GM21825 (cell line): ENCODE results near the gene CIDEC.

Source experiments
- ATAC-seq: cut with Tn5 transposase; IDR thresholded peaks from one replicate; pipeline ENCODE4 v1.9.1; 2021; ENCODE audit warnings: mild to moderate bottlenecking, moderate library complexity; ENCODE audit not compliant: unreplicated experiment

The CIDEC gene

GRCh38 chr3:9879830-9880549 is at the start of gene CIDEC:
Gene CIDEC, minus strand, starts transcription at chr3:9880253. Its CDS starts 1,767 bp downstream, at chr3:9878486.
- ATAC-seq, result no peak

DNA sequence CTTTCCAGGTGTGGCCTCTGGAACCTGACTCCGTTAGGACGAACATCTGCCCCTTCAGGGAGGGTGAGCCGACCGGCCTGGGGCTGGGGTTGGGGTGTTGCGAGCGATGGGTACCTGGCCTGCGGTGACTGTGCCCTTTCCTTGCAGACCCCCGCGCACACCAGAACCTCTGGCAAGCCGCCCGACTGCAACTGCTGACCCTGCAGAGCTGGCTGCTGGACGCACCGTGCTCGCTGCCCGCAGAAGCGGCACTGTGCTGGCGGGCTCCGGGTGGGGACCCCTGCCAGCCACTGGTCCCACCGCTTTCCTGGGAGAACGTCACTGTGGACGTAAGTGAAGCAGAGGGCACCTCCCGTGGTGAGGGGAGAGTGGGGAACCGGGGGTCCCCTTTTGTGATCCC is 48.1 kb upstream of the CIDEC start:
- ATAC-seq, result no peak

DNA sequence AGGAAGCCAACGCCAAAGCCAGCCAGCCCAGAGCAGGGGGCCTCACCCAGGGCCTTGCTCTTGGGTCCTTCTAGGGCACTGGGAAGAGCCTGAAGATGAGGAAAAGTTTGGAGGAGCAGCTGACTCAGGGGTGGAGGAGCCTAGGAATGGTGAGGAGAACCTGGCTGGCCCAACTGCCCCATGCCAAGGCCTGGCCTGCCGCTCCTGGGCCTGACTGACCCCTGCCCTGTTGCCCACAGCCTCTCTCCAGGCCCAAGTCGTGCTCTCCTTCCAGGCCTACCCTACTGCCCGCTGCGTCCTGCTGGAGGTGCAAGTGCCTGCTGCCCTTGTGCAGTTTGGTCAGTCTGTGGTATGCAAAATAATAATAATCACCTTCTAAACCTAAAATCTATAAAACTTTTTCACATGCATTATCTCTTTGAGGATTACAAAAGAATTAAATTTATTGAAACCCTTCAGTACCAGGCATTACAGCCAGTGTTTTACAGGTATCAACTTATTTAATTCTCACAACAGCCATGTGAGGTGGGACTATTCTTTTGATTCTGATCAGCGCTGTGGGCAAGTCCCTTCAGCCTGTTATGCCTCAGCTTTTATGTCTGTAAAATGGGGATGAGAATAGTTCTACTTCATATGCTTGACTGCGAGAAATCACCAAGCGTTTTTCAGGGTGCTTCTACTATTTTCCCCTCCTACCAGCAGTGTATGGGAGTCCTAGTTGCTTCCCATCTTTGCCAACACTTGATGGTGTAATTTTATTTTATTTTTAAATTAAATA is 38.4 kb upstream of the CIDEC start:
- no peak for ATAC-seq

DNA sequence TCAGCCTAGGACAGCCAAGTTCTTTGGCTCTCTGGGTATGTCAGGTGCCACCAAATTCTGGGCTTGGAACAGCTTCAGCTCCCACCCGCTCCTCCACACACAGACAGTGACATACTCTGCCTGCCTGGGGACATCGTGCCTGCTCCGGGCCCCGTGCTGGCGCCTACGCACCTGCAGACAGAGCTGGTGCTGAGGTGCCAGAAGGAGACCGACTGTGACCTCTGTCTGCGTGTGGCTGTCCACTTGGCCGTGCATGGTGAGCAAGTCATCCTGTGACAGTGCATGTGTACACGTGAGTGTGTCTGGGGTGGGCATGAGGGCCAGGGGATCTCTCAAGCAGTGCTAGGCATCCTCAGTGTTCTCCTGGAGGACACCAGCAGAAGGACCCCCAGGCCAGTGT is 37.8 kb upstream of the CIDEC start:
- no peak for ATAC-seq

DNA sequence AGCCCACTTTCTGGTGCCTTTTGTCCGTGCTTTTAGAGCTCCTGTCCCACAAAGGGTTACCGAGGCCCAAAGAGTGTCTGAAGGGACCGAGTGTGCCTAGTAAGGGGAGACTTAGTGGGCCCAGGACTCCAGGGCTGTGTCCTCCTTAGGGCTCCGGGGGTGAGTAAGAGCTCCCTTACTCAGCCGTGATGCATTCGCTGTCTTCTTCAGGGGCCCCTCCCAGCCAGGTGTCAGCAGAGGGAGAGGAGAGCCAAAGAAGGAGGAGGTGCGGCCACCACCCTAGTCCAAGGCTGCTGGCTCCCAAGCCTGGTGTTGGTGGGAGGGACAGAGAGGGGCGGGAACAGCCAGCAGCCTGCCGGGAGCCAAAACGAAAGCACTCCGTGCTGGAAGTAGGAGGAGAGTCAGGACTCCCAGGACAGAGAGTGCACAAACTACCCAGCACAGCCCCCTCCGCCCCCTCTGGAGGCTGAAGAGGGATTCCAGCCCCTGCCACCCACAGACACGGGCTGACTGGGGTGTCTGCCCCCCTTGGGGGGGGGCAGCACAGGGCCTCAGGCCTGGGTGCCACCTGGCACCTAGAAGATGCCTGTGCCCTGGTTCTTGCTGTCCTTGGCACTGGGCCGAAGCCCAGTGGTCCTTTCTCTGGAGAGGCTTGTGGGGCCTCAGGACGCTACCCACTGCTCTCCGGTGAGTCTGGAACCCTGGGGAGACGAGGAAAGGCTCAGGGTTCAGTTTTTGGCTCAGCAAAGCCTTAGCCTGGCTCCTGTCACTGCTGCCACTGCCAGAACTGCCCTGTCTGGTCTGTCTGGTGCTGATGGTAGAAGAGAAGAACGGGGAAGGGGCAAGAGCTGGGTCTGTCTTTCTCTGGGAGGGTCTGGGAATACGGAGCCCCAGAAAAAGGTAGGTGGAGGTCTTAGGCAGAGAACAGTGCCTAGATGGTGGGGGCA is 37.0 kb upstream of the CIDEC start, which contains the start of gene IL17RC:
TSS of gene IL17RC (plus strand) at position 365 of the 947 bp plus-strand sequence. CDS start at position 583, 218 bp downstream.
- ATAC-seq, result no peak

DNA sequence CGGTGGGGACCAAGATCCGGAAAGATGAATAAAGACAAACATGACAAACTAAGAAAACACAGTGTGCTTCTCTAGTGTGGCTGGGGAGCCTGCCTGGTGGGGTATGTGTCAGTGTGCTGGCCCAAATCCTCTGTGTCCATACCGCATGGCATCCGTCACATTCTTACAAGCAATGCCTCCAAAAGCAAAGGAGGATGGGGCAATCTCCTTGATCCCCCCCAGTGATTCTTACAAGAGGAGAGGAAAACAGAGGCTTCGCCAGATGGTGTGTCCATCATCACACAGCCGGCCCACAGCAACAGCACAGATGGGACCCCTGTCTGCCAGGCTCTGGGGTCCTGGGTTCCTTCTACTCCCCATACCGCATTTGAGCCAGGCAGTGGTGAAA is 36.3 kb upstream of the CIDEC start:
- ATAC-seq, result no peak

DNA sequence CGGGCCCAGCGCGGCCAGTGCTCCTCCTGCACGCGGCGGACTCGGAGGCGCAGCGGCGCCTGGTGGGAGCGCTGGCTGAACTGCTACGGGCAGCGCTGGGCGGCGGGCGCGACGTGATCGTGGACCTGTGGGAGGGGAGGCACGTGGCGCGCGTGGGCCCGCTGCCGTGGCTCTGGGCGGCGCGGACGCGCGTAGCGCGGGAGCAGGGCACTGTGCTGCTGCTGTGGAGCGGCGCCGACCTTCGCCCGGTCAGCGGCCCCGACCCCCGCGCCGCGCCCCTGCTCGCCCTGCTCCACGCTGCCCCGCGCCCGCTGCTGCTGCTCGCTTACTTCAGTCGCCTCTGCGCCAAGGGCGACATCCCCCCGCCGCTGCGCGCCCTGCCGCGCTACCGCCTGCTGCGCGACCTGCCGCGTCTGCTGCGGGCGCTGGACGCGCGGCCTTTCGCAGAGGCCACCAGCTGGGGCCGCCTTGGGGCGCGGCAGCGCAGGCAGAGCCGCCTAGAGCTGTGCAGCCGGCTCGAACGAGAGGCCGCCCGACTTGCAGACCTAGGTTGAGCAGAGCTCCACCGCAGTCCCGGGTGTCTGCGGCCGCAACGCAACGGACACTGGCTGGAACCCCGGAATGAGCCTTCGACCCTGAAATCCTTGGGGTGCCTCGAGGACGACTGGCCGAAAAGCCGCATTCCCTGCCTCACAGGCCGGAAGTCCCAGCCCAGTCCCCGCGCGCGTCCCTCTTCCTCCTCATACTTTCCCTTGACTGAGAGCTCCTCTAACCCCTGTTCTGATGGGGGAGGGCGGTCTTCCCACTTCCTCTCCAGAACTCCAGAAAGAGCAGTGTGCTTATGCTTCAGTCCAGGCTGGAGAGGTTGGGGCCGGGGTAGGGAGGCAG is 35.4 kb upstream of the CIDEC start:
- no peak for ATAC-seq

GRCh38 chr3:9914559-9915253 is 34.7 kb upstream of the CIDEC start:
- ATAC-seq, result no peak

GRCh38 chr3:9914011-9914410 is 34.0 kb upstream of the CIDEC start:
- ATAC-seq, result no peak

DNA sequence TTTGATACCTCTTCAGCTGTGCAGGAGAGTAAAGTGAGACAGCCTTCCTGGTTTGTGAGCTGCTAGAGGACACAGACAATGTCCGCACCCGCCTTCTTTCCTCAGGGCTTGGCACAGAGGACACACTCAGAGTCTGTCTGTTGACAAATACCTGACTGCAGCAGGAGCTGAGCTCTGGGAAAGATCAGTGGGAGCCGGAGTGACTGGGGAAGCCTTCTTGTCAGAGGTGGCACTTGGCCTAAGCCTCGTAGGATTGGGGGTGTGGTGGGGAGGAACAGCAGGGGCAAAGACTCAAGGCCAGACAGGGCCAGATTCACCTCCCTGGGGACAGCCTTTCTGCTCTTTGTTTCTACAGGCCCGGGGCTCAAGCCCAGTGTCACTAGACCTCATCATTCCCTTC is 33.5 kb upstream of the CIDEC start:
- no peak for ATAC-seq

DNA sequence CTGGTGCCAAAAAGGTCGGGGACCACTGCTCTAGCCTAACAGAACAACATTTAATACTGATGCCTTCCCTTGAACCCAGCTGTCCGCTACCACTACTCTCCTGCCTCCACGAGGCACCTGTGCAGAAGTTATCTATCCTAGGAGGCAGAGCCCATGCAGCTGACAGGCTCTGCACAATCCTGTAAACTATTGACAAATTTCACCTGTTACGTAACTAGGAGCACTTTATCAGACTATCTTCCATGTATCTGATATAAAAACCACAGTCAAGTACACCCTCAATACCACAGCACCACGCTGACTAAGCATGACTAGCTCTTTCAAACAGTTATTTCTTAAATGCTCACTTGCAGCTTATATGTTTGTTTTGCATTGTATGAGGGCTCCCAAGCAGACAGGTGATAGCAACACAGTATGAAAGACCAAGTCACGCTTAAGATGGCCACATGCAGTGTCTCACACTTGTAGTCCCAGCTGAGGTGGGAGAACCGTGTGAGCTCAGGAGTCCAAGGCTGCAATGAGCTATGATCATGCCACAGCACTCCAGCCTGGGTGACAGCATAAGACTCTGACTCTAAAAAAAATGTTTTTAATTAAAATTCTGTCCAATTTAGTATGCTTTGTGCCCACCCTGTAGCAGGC is 32.4 kb upstream of the CIDEC start:
- no peak for ATAC-seq

GRCh38 chr3:9911863-9912262 is 31.8 kb upstream of the CIDEC start:
- ATAC-seq, result no peak

- ATAC-seq, result no peak
Measured at GRCh38 chr3:9909221-9910013, 29.4 kb upstream of the CIDEC start.

- ATAC-seq, result no peak
Measured at GRCh38 chr3:9908286-9908685, 28.2 kb upstream of the CIDEC start.

DNA sequence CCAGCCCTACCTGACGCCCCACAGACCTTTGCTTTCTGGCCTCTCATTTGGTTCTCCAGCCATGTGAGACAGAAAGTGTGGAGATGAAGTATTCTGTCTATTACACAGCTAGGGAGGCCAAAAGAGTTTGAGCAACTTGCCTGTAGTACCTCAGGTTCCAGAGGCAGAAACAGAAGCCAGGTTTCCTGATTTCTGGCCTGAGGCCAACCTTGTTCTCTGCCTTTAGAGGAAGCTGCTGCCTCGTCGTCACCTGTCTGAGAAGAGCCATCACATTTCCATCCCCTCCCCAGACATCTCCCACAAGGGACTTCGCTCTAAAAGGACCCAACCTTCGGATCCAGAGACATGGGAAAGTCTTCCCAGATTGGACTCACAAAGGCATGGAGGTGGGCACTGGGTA is 26.4 kb upstream of the CIDEC start:
- no peak for ATAC-seq

DNA sequence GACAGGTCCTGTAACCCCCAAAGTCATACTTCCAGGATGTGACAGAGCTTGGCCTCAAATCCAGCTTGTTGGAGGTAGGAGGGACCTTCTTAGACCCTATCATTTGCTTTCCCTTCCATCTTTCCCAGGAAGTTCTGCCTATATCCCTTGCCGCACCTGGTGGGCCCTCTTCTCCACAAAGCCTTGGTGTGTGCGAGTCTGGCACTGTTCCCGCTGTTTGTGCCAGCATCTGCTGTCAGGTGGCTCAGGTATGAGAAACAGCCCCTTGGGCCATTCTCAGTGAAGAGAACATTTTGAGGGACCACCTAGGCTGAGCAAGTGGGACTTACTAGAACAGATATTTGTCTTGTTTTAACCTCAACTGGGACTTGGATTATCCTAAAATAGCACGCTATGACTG is 23.9 kb upstream of the CIDEC start:
- ATAC-seq, result no peak

- ATAC-seq, result no peak
Measured at GRCh38 chr3:9903238-9903624, 23.2 kb upstream of the CIDEC start.
